ENCODE measurements around the gene TAB2.

DNA sequence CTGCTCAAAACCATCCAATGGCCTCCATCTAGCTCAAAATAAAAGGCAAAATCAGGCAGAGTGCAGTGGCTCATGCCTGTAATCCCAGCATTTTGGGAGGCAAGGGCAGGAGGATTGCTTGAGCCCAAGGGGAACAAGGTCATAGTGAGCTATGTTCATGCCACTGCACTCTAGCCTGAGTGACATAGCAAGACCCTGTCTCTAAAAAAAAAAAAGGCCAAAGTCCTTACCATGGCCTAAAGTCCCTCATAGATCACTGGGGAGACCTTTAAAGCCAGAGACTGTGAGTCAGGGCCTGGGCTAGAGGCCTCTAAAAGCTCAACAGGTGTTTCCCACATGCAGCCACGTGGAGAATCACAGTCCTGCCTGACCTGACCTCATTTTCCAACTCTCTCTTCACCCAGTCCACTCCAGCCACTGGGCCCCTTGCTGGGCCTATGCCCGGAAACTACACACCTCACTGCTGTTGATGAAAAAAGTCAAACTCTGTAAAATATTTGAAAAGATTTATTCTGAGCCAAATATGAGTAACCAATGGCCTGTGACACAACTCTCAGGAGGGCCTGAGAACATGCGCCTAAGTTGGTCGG lies 28.2 kb upstream of the TAB2 start:
- TF ChIP-seq, protein P1, sequence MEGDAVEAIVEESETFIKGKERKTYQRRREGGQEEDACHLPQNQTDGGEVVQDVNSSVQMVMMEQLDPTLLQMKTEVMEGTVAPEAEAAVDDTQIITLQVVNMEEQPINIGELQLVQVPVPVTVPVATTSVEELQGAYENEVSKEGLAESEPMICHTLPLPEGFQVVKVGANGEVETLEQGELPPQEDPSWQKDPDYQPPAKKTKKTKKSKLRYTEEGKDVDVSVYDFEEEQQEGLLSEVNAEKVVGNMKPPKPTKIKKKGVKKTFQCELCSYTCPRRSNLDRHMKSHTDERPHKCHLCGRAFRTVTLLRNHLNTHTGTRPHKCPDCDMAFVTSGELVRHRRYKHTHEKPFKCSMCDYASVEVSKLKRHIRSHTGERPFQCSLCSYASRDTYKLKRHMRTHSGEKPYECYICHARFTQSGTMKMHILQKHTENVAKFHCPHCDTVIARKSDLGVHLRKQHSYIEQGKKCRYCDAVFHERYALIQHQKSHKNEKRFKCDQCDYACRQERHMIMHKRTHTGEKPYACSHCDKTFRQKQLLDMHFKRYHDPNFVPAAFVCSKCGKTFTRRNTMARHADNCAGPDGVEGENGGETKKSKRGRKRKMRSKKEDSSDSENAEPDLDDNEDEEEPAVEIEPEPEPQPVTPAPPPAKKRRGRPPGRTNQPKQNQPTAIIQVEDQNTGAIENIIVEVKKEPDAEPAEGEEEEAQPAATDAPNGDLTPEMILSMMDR (IDR thresholded peaks at IDR 0.05): no peak
- no peak for TF ChIP-seq POLR2A (IDR thresholded peaks at IDR 0.05)
- TF ChIP-seq POLR2AphosphoS5 (IDR thresholded peaks at IDR 0.05): no peak
